ENCODE data around the gene NKD2.

DNA sequence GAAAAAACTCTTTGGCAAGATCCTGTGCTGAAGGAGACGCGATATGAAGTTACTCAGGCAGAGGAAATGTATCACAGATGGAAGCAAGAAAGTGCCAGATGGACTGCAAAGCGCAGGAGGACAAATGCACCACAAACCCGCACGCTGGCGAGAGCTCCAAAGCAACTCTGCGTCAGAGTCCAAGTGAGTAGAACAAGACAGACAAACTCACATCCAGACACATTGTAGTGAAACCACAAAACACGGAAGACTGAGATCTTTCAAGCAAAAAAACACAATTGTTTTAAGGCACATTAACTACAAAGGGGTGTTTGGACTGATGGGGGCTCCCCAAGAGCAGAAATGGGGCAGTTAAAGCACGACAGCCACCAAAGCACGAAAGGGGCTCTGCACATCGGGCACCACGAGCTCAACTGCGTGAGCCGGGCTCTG, 39.2 kb upstream of the NKD2 start:
- no peak for TF ChIP-seq POLR2A (IDR thresholded peaks at IDR 0.05; ENCODE audit: extremely low read depth, insufficient read length)
- TF ChIP-seq, protein P1, sequence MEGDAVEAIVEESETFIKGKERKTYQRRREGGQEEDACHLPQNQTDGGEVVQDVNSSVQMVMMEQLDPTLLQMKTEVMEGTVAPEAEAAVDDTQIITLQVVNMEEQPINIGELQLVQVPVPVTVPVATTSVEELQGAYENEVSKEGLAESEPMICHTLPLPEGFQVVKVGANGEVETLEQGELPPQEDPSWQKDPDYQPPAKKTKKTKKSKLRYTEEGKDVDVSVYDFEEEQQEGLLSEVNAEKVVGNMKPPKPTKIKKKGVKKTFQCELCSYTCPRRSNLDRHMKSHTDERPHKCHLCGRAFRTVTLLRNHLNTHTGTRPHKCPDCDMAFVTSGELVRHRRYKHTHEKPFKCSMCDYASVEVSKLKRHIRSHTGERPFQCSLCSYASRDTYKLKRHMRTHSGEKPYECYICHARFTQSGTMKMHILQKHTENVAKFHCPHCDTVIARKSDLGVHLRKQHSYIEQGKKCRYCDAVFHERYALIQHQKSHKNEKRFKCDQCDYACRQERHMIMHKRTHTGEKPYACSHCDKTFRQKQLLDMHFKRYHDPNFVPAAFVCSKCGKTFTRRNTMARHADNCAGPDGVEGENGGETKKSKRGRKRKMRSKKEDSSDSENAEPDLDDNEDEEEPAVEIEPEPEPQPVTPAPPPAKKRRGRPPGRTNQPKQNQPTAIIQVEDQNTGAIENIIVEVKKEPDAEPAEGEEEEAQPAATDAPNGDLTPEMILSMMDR (IDR thresholded peaks at IDR 0.05; ENCODE audit: low read depth, low read length), result no peak

All from NB4 (cell line).